ENCODE results near the gene GPLD1.

DNA sequence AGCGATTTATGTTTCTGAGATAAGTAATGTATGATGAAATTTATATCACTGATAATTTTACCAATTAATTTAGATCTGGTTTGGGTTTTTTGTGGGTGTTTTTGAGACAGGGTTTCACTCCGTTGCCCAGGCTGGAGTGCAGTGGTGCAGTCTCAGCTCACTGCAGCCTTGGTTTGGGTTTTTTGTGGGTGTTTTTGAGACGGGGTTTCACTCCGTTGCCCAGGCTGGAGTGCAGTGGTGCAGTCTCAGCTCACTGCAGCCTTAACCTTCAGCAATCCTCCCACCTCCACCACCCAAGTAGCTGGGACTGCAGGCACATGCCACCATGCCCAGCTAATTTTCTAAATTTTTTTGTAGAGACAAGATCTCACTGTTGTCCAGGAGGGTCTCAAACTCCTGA is 73.6 kb downstream of the GPLD1 start:
- TF ChIP-seq, protein P1, sequence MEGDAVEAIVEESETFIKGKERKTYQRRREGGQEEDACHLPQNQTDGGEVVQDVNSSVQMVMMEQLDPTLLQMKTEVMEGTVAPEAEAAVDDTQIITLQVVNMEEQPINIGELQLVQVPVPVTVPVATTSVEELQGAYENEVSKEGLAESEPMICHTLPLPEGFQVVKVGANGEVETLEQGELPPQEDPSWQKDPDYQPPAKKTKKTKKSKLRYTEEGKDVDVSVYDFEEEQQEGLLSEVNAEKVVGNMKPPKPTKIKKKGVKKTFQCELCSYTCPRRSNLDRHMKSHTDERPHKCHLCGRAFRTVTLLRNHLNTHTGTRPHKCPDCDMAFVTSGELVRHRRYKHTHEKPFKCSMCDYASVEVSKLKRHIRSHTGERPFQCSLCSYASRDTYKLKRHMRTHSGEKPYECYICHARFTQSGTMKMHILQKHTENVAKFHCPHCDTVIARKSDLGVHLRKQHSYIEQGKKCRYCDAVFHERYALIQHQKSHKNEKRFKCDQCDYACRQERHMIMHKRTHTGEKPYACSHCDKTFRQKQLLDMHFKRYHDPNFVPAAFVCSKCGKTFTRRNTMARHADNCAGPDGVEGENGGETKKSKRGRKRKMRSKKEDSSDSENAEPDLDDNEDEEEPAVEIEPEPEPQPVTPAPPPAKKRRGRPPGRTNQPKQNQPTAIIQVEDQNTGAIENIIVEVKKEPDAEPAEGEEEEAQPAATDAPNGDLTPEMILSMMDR (IDR thresholded peaks at IDR 0.05), result no peak
- no peak for TF ChIP-seq POLR2AphosphoS5 (IDR thresholded peaks at IDR 0.05; ENCODE audit: insufficient read depth in 1 of 2, low read depth in 1 of 2)

Measured in vagina (tissue), 2 donors.